ENCODE data around the gene STPG1.
A peak's percentile ranks its signal among the peaks of the same experiment; 100 is the strongest.

STPG1 gene

DNA sequence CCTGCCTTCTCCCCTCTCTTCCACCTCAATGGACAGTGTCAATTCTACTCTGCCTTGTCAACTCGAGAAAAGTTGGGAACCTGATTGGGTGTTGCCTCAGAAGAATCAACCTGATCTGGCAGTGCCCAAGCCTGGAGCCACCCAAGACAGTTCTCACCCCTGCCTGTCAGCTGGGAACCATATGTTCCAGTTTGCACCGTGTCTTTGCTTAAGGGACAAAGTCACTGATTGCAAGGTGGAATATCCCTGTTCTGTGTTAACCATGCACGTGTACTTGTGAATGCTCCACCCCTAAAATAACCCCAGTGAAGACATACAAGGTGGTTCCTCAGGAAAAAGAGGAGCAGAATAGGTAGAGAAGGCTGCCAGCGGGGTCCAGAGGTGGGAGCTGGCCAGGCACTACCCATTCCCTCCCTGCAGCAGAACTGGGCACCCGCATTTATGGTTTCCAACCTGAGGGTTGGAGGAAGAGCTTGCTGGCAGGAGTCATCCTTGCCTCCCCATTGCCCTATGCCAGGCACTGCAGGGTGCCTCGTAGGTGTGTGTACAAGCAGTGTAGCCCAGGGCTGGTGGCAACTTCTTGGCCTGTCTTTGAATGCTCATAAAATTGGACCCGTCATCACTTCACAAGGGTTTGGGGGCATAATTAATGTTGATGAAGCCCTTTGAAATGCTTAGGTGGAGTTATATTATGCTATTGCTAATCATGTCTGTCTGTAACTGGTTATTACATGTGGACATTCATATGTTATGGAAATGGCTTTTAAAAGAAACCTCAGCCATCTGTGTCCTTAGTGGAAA is 13.4 kb upstream of the STPG1 start:
- no peak for DNase-seq

DNA sequence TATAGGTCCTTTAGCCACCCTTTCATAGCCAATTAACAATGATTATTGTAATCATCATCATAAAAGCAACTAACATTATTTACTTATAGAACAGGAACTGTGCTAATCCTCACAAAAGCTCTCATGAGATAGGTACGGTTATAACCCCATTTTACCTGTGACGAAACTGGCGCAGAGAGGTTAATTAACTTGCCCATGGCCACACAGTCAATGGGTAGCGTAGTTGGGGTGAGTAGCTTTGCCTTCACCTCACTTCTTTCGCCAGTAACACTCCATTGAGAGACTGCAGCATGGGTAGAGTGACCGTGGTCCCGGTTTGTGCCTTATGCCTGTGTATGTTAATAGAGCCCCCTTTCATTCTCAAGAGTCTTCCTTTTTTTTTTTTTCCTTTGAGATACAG is 12.3 kb upstream of the STPG1 start:
- no peak for DNase-seq

- no peak for DNase-seq
Observed at GRCh38 chr1:24425441-24425840, 11.9 kb upstream of the STPG1 start.

GRCh38 chr1:24424990-24425389 is 11.4 kb upstream of the STPG1 start:
- DNase-seq: no peak

DNA sequence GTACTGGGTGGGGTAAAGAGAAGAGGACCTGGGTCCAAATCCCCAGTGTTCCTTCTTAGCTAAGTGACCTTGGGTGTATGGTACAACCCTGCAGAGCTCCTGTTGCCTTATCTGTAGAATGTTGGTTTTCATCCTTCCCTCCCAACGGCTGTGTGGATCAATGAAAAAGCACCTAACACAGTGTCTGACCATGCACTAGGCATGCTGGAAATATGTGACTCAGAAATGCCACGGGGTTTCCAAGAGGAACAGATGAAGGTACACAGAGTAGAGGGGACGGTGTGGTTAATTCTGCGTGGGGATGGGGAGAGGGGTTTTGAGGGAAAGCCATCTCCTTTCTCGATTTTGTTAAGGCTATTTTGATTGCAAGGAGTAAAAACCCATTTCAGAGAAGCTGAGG is 10.6 kb upstream of the STPG1 start:
- no peak for DNase-seq

DNA sequence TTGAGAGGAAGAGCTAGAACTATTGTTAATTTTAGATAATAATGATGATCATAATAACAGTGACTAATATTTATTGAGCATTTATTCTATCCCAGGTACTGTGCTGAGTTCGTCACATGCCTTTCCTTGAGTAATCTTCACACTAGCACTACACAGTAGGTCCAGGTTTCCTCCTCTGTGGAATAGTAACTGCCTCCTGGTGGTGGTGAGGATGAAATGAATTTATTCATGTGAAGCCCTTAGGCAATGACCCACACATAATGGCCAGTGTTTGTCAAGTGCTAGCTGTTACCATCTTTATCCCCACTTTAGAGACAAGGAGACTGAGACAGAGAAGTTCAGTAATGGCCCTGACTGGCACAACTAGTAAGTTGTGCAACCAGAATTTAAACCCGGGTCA is 7.9 kb upstream of the STPG1 start:
- DNase-seq: no peak

- no peak for DNase-seq
Observed at GRCh38 chr1:24420547-24420946, 7.0 kb upstream of the STPG1 start.

GRCh38 chr1:24418898-24419628 is 5.5 kb upstream of the STPG1 start:
- DNase-seq: no peak

DNA sequence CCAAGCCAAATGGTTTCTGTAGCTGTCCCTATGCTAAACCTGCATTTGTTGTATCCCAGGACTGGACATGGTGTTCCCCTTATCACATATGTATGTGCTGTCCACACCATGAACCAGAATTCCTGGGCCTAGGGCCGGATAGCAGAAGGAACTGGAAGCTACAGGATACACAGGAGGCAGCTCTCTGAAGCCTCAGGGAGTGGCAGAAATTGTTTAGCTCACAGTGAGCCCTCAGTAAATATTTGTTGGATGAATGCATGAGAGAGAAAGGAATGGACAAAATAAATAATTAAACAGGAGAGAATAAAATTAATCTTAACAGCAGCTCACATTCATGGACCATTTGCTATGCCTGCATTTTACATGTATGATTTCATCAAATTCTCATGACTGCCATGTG is 4.1 kb upstream of the STPG1 start:
- DNase-seq: no peak

DNA sequence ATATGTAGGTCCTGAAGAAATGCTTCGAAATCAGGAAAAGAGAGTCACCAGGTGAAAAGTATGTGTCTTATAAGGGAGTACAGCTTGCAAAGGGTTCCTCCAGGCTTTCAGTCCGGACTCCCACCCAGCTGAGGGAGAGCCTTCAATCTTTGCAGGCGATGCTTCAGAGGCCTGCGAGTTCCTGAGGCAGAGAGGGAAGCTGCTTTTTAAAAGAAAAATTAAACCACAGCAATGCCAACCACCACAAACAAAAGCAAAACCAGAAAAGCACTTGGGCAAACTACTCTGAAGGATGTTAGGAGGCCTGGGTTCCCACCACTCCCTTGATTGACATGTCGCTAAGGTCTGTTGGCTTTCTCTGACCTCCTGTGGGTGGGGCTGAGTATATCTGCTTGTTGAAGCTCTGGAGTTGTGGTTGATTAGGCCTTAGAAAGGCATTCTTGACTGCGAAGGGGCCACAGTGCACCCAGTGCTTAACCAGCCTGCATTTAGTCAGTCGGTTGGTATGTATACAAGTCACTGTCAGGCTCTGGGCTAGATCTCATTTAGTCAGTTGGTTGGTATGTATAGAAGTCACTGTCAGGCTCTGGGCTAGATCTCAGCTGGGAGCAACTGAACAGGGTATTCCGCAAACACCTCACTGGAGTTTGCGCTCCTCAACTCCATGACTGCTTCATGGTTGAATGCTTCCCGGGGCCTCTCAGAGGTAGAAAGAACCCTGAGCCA is 3.2 kb upstream of the STPG1 start:
- peak; percentile 29 for DNase-seq

DNA sequence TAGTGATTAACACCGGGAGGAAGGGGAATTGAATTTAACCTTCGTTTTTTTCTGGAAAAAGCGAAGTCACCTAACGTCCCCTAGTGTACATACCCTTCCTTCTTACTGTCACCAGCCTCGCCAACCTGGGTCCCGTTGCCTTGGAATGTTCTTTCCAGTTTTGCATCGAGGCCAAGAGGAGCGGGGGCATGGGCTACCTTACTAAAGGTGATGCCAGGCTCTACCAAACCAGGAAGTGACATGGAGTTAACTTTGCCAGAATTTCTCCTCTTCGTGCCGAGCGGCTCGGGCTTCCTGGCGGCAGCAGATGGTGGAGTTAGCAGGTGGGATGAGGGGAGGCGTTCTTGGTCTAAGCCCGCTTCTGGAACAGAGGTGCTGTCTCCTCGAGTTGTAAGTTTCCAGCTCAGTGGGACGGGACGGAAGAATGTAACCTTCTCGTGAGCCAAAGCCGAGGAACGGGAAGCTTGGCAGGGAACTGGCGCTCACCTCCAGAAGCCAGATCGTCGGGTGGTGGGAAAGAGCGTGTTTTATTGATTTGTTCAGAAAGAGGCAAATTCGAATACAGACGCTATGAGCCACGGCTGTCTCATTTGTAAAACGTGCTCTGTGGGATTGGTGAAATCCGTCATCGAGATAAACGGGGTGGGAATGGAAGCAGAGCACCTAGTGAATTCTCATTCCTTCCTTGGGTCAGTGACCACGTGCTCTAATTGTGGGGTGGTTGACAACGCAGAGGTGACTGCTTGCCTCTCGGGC is 2.5 kb upstream of the STPG1 start:
- peak; percentile 11 for DNase-seq

DNA sequence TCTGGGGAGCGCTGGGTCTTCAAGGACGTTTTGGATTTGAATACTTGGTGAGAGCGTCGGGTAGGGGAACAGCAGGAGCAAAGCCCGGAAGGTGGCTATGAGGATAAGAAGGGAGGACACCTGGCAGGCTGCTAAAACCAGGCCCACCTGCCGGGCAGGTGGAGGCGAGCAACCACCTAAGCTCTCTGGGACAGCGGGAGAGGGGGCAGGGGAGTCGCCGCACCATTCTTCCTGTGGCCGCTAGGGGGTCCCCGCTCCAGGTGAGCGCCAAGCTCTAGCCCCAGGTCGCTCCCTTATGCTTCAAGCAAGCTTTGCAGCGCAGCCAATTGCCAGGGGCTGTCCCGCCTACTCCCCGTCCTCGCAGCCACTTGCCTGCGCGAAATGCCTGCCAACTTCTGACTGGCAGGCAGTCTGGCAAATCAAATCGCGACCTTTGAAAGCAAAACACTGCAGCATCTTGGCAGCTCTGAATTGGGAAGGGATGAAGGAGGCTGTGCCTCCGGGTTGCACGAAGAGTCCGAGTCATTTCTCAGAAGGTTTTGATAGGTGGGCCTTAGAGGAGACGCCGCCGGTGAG is 1.8 kb upstream of the STPG1 start, which contains the start of gene NIPAL3:
Gene NIPAL3 (plus strand): TSS at position 469 of the 576 bp plus-strand sequence. CDS start 3,746 bp downstream, outside the sequence.
- DNase-seq: peak; percentile 97

GRCh38 chr1:24414775-24415333 is 1.3 kb upstream of the STPG1 start:
- DNase-seq: no peak

DNA sequence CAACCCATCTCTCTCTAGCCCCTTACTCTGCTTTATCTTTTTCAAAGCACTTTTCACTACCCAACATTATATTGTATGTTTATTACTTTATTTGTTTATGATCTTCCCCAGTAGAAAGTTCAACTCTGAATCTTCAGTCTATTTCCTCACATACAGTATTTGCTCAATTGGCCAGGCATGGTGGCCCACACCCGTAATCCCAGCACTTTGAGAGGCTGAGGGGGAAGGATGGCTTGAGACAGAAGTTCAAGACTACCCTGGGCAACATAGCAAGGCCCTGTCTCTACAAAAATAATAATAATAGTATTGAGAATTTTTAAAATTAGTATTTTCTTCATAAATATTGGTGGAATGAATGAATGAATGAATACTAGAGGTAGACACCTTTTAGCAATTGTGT is 1.2 kb downstream of the STPG1 start:
- no peak for DNase-seq

DNA sequence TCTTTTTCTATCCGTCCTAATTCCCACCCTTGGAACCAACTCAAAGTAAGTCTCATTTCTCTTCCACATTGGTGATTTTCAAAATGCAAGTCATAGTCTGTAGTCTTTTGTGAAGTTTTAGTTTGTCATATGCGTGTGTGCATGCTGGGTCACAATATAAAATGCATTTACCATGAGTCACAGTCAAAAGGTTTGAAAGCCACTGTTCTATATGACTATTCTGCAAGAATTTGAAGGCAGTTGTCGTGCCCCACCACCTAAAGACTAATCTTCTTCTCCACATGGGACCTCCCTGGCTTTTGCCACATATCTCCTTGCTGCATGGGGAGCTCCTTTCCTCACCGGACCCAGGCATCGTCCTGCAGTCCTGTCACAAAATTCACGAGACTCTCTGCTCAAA is 1.6 kb downstream of the STPG1 start:
- DNase-seq: no peak

DNA sequence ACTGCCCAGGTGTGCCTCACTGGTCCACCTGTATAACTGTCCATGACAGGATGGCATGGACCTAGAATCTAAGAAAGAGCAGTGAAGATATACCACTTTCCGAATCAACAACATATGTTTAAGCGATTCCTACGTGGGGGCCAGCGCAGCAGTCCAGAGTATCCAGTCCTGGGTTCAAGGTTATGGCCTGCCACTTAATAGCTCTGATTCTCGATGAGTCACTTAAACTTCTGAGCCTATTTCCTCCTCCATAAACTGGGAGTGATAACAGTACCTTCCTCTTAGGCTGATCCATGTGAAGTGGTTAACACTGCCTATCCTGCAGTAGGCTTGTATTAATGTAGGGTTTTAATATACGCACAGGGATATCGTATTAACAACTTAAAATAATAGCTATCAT is 2.8 kb downstream of the STPG1 start:
- no peak for DNase-seq

GRCh38 chr1:24409535-24409934 is 4.0 kb downstream of the STPG1 start:
- no peak for DNase-seq

- DNase-seq: no peak
Observed at GRCh38 chr1:24406788-24407187, 6.8 kb downstream of the STPG1 start.

- no peak for DNase-seq
Observed at GRCh38 chr1:24403806-24404205, 9.8 kb downstream of the STPG1 start.

DNA sequence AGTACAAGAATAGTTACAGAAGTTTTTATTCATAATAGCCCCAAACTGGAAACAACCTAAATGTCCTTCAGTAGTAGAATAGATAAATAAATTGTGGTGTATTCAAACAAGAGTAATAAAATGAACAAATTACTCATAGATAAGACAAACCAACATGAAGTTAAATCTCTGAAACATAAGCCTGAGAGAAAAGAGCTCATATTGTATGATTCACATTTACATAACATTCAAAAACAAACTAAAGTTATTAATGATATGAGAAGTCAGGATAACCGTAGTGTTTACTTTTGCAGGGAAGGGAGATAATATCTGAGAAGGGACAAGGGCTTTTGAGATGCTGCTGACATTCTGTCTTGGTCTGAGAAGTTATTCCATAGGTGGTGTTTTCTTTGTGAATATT is 13.5 kb downstream of the STPG1 start:
- DNase-seq: no peak

DNA sequence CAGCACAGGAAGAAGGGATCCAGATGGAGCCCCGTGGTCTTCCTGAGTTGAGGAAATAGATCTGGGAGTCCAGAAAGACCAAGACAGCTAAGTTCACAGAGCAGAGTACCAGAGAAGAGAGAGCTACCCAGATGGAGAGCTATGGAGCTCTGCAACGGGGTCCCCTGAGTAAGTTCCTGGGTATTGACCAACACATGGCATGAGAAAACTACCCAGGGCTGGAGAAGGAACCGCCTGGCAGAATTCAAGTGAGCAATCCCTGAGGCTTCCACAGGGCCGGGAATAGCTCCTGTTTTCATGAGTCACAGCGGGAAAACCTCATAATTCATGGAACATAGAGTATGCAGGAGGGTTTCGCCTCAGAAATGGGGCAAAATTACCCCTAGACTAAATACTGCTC is 19.7 kb downstream of the STPG1 start:
- DNase-seq: no peak

- no peak for DNase-seq
Observed at GRCh38 chr1:24392982-24393650, 20.5 kb downstream of the STPG1 start.

All from stimulated activated CD4-positive, alpha-beta T cell treated with anti-CD3 and anti-CD28 coated beads, Interleukin-4, amount 100 ng/mL, for 1 hour (primary cell).